K562 (cell line): ENCODE results near the gene IRAK3. TPM values are rescaled to one million over a fixed set of nuclear protein-coding genes. Genes with fewer than 3 reads are reported as not detected.

Source experiments
- CAMTA2 ChIP-seq: fragments of 250-450 bp; sonication (Bioruptor Pico); conservative IDR thresholded peaks from 2 replicates; pipeline ENCODE4 v1.5.1; 2022
- ETV6 ChIP-seq, 3 experiments: fragments of 150-350 bp in 1 of 3; sonication (generic) in 1 of 3; formaldehyde crosslinking in 1 of 3; IDR thresholded peaks; 2 replicates each; pipeline versions ENCODE4 v1.6.1 to v1.8.0; 2014 to 2022; ENCODE audit warnings: borderline replicate concordance in 2 of 3, low read depth in 2 of 3, antibody characterized with exemption in 1 of 3, low read length in 1 of 3, mild to moderate bottlenecking in 1 of 3, missing genetic modification reagents in 1 of 3
- MYC ChIP-seq, 2 experiments: fragments of 250-450 bp in 1 of 2; sonication (Bioruptor Pico) in 1 of 2; IDR thresholded peaks; 2 replicates each; pipeline versions ENCODE4 v1.5.1 to v1.6.1; 2012 to 2021; ENCODE audit warnings: low read depth in 2 of 2, borderline replicate concordance in 1 of 2, improper control_type of control experiment in 1 of 2, low read length in 1 of 2, mild to moderate bottlenecking in 1 of 2, moderate library complexity in 1 of 2
- TCFL5 ChIP-seq: fragments of 250-450 bp; sonication (Bioruptor Pico); conservative IDR thresholded peaks from 2 replicates; pipeline ENCODE4 v1.6.1; 2021; ENCODE audit warnings: mild to moderate bottlenecking, moderate library complexity, matching md5 sums
- ZBTB12 ChIP-seq: fragments of 250-450 bp; sonication (Bioruptor Pico); IDR thresholded peaks from 2 replicates; pipeline ENCODE4 v1.4.0; 2020
- ZNF583 ChIP-seq: fragments of 250-450 bp; sonication (Bioruptor Pico); IDR thresholded peaks from 2 replicates; pipeline ENCODE4 v1.4.0; 2020
- ZNF780A ChIP-seq: fragments of 250-450 bp; sonication (Bioruptor Pico); IDR thresholded peaks from 2 replicates; pipeline ENCODE4 v1.5.0; 2021; ENCODE audit warnings: mild to moderate bottlenecking
- polyA plus RNA-seq, 8 experiments: library from polyadenylated mRNA; depleted of rRNA in 4 of 8; stranded (reverse) in 5 of 8; unstranded in 3 of 8; fragments of >200 nt; fragmentation: Nextera tagmentation in 2 of 8; fragmentation: Illumina TruSeq in 1 of 8; extraction: Ambion mirVana in 2 of 8; extraction: Trizol in 1 of 8; gene quantifications; 2 replicates each; pipeline versions ENCODE4 v1.2.1 to v1.2.3, GENCODE V29; 2011 to 2014; ENCODE audit warnings: inconsistent platforms in 1 of 8, missing spikeins in 1 of 8
- total RNA-seq, 7 experiments: library from RNA; depleted of rRNA in 6 of 7; stranded (reverse); fragments of >200 nt in 6 of 7; fragmentation: Illumina TruSeq in 2 of 7; extraction: Trizol in 2 of 7; gene quantifications; 2 replicates each; pipeline versions ENCODE4 v1.2.1 to v1.2.3, GENCODE V29; 2011 to 2021; ENCODE audit warnings: low replicate concordance in 1 of 7
- TF ChIP-seq, protein P1 (sequence below), 2 experiments: fragments of 450-650 bp; IDR thresholded peaks; 2 replicates each; pipeline ENCODE4 v1.6.1; 2016; ENCODE audit warnings: mild to moderate bottlenecking in 2 of 2, borderline replicate concordance in 1 of 2, low read depth in 1 of 2, moderate library complexity in 1 of 2
- TF ChIP-seq, protein P2 (sequence below): fragments of 250-450 bp; sonication (Bioruptor Pico); IDR thresholded peaks from 2 replicates; pipeline ENCODE4 v1.8.0; 2022; ENCODE audit warnings: moderate library complexity, mild to moderate bottlenecking, inconsistent platforms
- TF ChIP-seq, protein P3 (sequence below): fragments of 450-650 bp; IDR thresholded peaks from 2 replicates; pipeline ENCODE4 v1.7.1; 2018; ENCODE audit warnings: mild to moderate bottlenecking, low read depth; ENCODE audit not compliant: partially characterized antibody

Gene IRAK3
- total and polyA plus RNA-seq, 9 of the 15 experiments (the other 6 are each of a cell fraction or from before 2014, with no cell fraction given), result 0.06 to 0.09 (median 0.07) TPM; not detected in 6

DNA sequence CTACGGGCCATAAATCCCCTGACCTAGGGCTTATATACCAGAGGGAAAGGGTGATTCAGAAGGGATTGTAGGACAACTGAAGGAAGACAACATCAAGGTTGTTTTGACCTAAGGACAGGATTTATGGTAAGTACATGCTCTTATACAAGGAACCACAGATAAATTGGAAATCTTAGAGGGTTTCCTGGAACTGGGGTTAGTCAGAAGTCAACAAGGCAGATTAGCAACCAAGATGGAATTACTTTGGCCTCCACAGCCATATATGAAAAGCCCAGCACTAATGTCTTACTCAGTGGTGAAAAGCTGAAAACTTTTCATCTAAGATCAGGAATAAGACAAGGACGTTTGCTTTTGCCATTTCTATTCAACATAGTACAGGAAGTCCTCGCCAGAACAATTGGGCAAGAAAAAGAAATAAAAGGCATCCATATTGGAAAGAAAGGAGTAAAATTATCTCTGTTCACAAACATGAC, 24.6 kb upstream of the IRAK3 start (continued):
- TF ChIP-seq ZBTB12 (CRISPR knock-in tag) (peak; percentile 26; the same call in 1 of the 2 replicates), ZNF780A (no peak), TCFL5 (CRISPR knock-in tag) (0 out of 2 replicates have a peak, but pooled peaks have one; percentile 49), MYC (IDR thresholded peaks at IDR 0.05; ENCODE audit: low read depth, low read length) (no peak; the same call in 1 of the 2 replicates), MYC (CRISPR knock-in tag; IDR thresholded peaks at IDR 0.05; ENCODE audit: borderline replicate concordance, low read depth) (no peak), ETV6 (IDR thresholded peaks at IDR 0.05; ENCODE audit: borderline replicate concordance in 1 of 2, low read depth in 2 of 2, low read length in 1 of 2) (no peak), ETV6 (CRISPR knock-in tag; IDR thresholded peaks at IDR 0.05; ENCODE audit: borderline replicate concordance) (no peak), ZNF583 (CRISPR knock-in tag) (peak; percentile 36; the same call in 1 of the 2 replicates), CAMTA2 (no peak)
- TF ChIP-seq, protein P1, sequence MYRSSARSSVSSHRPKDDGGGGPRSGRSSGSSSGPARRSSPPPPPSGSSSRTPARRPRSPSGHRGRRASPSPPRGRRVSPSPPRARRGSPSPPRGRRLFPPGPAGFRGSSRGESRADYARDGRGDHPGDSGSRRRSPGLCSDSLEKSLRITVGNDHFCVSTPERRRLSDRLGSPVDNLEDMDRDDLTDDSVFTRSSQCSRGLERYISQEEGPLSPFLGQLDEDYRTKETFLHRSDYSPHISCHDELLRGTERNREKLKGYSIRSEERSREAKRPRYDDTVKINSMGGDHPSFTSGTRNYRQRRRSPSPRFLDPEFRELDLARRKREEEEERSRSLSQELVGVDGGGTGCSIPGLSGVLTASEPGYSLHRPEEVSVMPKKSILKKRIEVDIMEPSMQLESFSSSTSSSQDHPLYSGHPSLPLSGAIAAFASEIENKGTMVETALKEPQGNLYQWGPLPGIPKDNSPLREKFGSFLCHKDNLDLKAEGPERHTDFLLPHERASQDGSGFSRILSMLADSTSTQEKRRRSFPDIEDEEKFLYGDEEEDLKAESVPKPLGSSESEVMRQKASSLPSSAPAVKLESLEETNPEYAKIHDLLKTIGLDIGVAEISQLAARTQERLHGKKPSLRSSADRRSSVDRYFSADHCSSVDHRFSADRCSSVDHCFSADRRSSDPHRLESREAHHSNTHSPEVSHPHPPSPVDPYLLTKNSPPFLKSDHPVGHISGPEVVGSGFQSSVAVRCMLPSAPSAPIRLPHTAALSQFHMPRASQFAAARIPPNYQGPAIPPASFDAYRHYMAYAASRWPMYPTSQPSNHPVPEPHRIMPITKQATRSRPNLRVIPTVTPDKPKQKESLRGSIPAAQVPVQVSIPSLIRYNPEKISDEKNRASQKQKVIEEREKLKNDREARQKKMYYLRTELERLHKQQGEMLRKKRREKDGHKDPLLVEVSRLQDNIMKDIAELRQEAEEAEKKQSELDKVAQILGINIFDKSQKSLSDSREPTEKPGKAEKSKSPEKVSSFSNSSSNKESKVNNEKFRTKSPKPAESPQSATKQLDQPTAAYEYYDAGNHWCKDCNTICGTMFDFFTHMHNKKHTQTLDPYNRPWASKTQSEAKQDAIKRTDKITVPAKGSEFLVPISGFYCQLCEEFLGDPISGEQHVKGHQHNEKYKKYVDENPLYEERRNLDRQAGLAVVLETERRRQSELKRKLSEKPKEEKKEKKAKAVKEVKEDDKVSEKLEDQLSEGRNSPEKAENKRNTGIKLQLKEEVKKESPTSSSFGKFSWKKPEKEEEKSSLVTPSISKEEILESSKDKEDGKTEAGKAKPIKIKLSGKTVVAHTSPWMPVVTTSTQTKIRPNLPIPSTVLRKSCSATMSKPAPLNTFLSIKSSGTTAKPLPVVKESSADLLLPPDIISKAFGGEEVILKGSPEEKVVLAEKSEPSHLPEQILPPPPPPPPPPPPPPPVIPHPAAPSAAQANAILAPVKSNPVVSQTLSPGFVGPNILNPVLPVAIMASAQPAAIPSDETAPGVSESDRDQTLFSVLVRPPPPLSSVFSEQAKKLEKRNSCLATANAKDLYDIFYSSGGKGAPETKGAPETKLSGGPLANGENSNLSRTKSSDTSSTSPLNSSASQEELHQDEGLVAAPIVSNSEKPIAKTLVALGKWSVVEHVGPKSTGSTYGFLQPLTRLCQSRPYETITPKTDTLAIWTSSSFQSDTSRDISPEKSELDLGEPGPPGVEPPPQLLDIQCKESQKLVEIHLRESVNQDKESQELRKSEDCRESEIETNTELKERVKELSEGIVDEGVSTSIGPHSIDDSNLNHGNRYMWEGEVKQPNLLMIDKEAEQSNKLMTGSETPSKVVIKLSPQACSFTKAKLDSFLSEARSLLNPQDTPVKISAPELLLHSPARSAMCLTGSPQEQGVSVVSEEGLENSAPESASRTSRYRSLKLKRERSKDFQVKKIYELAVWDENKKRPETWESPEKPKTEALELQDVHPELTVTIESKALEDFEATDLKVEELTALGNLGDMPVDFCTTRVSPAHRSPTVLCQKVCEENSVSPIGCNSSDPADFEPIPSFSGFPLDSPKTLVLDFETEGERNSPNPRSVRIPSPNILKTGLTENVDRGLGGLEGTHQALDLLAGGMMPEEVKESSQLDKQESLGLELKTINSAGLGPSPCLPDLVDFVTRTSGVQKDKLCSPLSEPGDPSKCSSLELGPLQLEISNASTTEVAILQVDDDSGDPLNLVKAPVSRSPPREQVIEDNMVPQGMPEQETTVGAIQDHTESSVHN (IDR thresholded peaks at IDR 0.05; ENCODE audit: borderline replicate concordance in 1 of 2, low read depth in 1 of 2), result no peak
- TF ChIP-seq, protein P2, sequence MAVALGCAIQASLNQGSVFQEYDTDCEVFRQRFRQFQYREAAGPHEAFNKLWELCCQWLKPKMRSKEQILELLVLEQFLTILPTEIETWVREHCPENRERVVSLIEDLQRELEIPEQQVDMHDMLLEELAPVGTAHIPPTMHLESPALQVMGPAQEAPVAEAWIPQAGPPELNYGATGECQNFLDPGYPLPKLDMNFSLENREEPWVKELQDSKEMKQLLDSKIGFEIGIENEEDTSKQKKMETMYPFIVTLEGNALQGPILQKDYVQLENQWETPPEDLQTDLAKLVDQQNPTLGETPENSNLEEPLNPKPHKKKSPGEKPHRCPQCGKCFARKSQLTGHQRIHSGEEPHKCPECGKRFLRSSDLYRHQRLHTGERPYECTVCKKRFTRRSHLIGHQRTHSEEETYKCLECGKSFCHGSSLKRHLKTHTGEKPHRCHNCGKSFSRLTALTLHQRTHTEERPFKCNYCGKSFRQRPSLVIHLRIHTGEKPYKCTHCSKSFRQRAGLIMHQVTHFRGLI (CRISPR knock-in tag), result peak; percentile 73; the same call in 1 of the 2 replicates
- TF ChIP-seq, protein P3, sequence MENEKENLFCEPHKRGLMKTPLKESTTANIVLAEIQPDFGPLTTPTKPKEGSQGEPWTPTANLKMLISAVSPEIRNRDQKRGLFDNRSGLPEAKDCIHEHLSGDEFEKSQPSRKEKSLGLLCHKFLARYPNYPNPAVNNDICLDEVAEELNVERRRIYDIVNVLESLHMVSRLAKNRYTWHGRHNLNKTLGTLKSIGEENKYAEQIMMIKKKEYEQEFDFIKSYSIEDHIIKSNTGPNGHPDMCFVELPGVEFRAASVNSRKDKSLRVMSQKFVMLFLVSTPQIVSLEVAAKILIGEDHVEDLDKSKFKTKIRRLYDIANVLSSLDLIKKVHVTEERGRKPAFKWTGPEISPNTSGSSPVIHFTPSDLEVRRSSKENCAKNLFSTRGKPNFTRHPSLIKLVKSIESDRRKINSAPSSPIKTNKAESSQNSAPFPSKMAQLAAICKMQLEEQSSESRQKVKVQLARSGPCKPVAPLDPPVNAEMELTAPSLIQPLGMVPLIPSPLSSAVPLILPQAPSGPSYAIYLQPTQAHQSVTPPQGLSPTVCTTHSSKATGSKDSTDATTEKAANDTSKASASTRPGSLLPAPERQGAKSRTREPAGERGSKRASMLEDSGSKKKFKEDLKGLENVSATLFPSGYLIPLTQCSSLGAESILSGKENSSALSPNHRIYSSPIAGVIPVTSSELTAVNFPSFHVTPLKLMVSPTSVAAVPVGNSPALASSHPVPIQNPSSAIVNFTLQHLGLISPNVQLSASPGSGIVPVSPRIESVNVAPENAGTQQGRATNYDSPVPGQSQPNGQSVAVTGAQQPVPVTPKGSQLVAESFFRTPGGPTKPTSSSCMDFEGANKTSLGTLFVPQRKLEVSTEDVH, result no peak
